ENCODE data around the gene GOPC.

GOPC gene

GRCh38 chr6:117595099-117595923 is 7.0 kb downstream of the GOPC start:
- no peak for TF ChIP-seq USF1 (IDR thresholded peaks at IDR 0.05)
- no peak for TF ChIP-seq EGR1 (IDR thresholded peaks at IDR 0.05)
- no peak for TF ChIP-seq CREB1 (IDR thresholded peaks at IDR 0.05; ENCODE audit: low read depth)
- TF ChIP-seq TAF1 (IDR thresholded peaks at IDR 0.05; ENCODE audit: low read depth) = no peak
- no peak for TF ChIP-seq TEAD4 (IDR thresholded peaks at IDR 0.05)
- no peak for TF ChIP-seq TCF12 (IDR thresholded peaks at IDR 0.05; ENCODE audit: low read depth)
- TF ChIP-seq MAX (IDR thresholded peaks at IDR 0.05) = no peak
- TF ChIP-seq YY1 (IDR thresholded peaks at IDR 0.05; ENCODE audit: low read depth) = no peak
- TF ChIP-seq CEBPB (IDR thresholded peaks at IDR 0.05) = no peak
- TF ChIP-seq ZBTB7A (IDR thresholded peaks at IDR 0.05; ENCODE audit: low read depth) = no peak
- no peak for TF ChIP-seq NFIC (IDR thresholded peaks at IDR 0.05)
- no peak for TF ChIP-seq RAD21 (IDR thresholded peaks at IDR 0.05; ENCODE audit: low read depth)
- TF ChIP-seq EP300 (IDR thresholded peaks at IDR 0.05; ENCODE audit: borderline replicate concordance) = no peak

GRCh38 chr6:117592983-117593759 is 9.1 kb downstream of the GOPC start:
- TF ChIP-seq RAD21 (IDR thresholded peaks at IDR 0.05; ENCODE audit: low read depth) (no peak), TEAD4 (IDR thresholded peaks at IDR 0.05) (no peak), TAF1 (IDR thresholded peaks at IDR 0.05; ENCODE audit: low read depth) (no peak), CREB1 (IDR thresholded peaks at IDR 0.05; ENCODE audit: low read depth) (no peak), YY1 (IDR thresholded peaks at IDR 0.05; ENCODE audit: low read depth) (no peak), MAX (IDR thresholded peaks at IDR 0.05) (no peak), NFIC (IDR thresholded peaks at IDR 0.05) (no peak), USF1 (IDR thresholded peaks at IDR 0.05) (no peak), TCF12 (IDR thresholded peaks at IDR 0.05; ENCODE audit: low read depth) (no peak), ZBTB7A (IDR thresholded peaks at IDR 0.05; ENCODE audit: low read depth) (no peak), REST (IDR thresholded peaks at IDR 0.05; ENCODE audit: low read depth) (no peak), CEBPB (IDR thresholded peaks at IDR 0.05) (no peak), EGR1 (IDR thresholded peaks at IDR 0.05) (no peak)

- TF ChIP-seq REST (IDR thresholded peaks at IDR 0.05; ENCODE audit: low read depth) (no peak), EGR1 (IDR thresholded peaks at IDR 0.05) (no peak), EP300 (IDR thresholded peaks at IDR 0.05; ENCODE audit: borderline replicate concordance) (no peak)
These were observed 10.9 kb downstream of the GOPC start for GRCh38 chr6:117591405-117591804.

- TF ChIP-seq RAD21 (IDR thresholded peaks at IDR 0.05; ENCODE audit: low read depth) (no peak), USF1 (IDR thresholded peaks at IDR 0.05) (no peak), EGR1 (IDR thresholded peaks at IDR 0.05) (no peak)
These were observed 11.9 kb downstream of the GOPC start for GRCh38 chr6:117590447-117590846.

- no peak for TF ChIP-seq CEBPB (IDR thresholded peaks at IDR 0.05)
- no peak for TF ChIP-seq TEAD4 (IDR thresholded peaks at IDR 0.05)
- no peak for TF ChIP-seq USF1 (IDR thresholded peaks at IDR 0.05)
- no peak for TF ChIP-seq REST (IDR thresholded peaks at IDR 0.05; ENCODE audit: low read depth)
- no peak for TF ChIP-seq RAD21 (IDR thresholded peaks at IDR 0.05; ENCODE audit: low read depth)
- TF ChIP-seq TAF1 (IDR thresholded peaks at IDR 0.05; ENCODE audit: low read depth) = no peak
- no peak for TF ChIP-seq TCF12 (IDR thresholded peaks at IDR 0.05; ENCODE audit: low read depth)
- TF ChIP-seq YY1 (IDR thresholded peaks at IDR 0.05; ENCODE audit: low read depth) = no peak
- TF ChIP-seq NFIC (IDR thresholded peaks at IDR 0.05) = no peak
- TF ChIP-seq CREB1 (IDR thresholded peaks at IDR 0.05; ENCODE audit: low read depth) = no peak
- TF ChIP-seq EP300 (IDR thresholded peaks at IDR 0.05; ENCODE audit: borderline replicate concordance) = no peak
- no peak for TF ChIP-seq MAX (IDR thresholded peaks at IDR 0.05)
- TF ChIP-seq EGR1 (IDR thresholded peaks at IDR 0.05) = no peak
- TF ChIP-seq FOXM1 (IDR thresholded peaks at IDR 0.05; ENCODE audit: borderline replicate concordance, low read depth) = no peak
- TF ChIP-seq ZBTB7A (IDR thresholded peaks at IDR 0.05; ENCODE audit: low read depth) = no peak
These were observed 16.7 kb downstream of the GOPC start for GRCh38 chr6:117585647-117586046.
